ENCODE measurements around the gene P4HA1. TPM values are rescaled to one million over a fixed set of nuclear protein-coding genes. Genes with fewer than 3 reads are reported as not detected.
"Not testable (repeated sequence)": the region's sequence is repeated elsewhere in the genome, so short reads cannot be mapped to it uniquely, and the experiment has no call there.

The P4HA1 gene
- total and polyA plus RNA-seq, 3 donors from 2014 or later, result 19.0 to 28.1 (median 20.2) TPM

DNA sequence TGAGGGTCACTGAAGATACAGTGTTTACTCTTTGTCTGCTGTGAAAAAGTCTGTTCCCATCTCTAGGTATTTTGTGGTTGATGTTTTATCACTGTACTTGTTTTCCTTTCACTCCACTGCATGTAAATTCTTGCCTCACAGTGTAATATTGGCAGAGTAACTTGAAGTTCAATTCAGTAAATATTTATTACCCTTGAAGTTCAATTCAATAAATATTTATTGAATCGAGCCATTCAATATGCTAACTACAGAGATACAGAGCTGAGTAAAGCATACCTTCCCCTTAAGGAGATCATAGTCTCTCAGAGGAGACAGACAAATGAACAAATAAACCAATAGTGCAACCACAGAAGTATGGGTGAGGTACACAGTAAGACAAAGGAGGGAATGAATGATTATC, 22.8 kb upstream of the P4HA1 start:
- TF ChIP-seq POLR2A (IDR thresholded peaks at IDR 0.05), result no peak
- TF ChIP-seq, protein P1, sequence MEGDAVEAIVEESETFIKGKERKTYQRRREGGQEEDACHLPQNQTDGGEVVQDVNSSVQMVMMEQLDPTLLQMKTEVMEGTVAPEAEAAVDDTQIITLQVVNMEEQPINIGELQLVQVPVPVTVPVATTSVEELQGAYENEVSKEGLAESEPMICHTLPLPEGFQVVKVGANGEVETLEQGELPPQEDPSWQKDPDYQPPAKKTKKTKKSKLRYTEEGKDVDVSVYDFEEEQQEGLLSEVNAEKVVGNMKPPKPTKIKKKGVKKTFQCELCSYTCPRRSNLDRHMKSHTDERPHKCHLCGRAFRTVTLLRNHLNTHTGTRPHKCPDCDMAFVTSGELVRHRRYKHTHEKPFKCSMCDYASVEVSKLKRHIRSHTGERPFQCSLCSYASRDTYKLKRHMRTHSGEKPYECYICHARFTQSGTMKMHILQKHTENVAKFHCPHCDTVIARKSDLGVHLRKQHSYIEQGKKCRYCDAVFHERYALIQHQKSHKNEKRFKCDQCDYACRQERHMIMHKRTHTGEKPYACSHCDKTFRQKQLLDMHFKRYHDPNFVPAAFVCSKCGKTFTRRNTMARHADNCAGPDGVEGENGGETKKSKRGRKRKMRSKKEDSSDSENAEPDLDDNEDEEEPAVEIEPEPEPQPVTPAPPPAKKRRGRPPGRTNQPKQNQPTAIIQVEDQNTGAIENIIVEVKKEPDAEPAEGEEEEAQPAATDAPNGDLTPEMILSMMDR (IDR thresholded peaks at IDR 0.05), result no peak
- intact Hi-C loops (cut with DNase I; ENCODE audit: low total_unique reads), result no loop called here
- Histone ChIP-seq H3K9me3 (no peaks in the 10 kb centered on the region), H3K4me3 (no peak overlapping the region), H3K4me1 (no peaks in the 10 kb centered on the region), H3K27me3 (no peaks in the 10 kb centered on the region), H3K36me3 (ENCODE audit: low read depth, missing control alignments) (no peaks in the 10 kb centered on the region), H3K27ac (no peak overlapping the region)
- no peak for DNase-seq
- 91 to 100% methylated on average over 1 of the region's 1 CpG for WGBS, 2 donors

DNA sequence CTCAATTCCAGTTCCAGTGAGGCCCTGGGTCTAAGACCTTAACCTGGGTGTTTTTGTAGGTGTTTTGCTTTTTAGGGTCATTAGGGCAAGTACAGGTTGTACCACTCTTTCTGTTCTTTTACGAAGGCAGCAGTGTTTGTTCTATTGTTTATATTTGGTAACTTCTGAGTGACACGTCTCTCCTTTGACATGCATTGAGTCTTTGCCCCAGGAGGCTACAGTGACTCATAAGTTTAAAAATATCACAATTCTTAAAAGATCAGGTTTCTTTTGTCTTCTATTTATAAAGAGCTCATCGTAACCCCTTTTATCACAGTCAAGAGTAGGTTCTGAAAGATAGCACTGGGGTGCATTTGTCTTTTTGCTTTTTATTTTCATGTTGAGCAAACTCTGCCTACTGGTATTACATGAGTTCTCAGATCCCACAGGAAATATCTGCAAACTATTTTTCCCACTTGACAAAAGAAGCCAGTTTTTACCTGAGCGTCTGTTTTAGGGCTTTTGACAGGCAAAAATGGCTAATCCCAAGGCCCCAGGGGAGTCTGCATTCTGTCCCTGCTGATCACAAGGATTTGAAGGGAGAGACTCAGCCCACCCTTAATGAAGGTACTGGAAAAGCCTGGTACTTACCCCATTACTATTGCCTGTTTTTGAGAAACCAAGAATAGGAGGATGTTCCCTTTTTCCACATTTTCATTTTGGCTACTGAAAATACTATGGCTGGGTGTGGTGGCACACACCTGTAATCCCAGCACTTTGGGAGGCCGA, 21.5 kb upstream of the P4HA1 start:
- Histone ChIP-seq H3K9me3 (no peaks in the 10 kb centered on the region), H3K27me3 (no peaks in the 10 kb centered on the region), H3K4me1 (no peaks in the 10 kb centered on the region), H3K36me3 (ENCODE audit: low read depth, missing control alignments) (no peaks in the 10 kb centered on the region), H3K27ac (peak overlapping the region in 1 of 2 donors; percentile 29), H3K4me3 (no peak overlapping the region)
- WGBS, 2 donors, result 49 to 51% methylated on average over 4 to 5 of the region's 5 CpGs
- no peak for TF ChIP-seq POLR2A (IDR thresholded peaks at IDR 0.05)
- TF ChIP-seq, protein P1 (IDR thresholded peaks at IDR 0.05), result no peak
- intact Hi-C loops (cut with DNase I; ENCODE audit: low total_unique reads), result no loop called here
- no peak for DNase-seq

DNA sequence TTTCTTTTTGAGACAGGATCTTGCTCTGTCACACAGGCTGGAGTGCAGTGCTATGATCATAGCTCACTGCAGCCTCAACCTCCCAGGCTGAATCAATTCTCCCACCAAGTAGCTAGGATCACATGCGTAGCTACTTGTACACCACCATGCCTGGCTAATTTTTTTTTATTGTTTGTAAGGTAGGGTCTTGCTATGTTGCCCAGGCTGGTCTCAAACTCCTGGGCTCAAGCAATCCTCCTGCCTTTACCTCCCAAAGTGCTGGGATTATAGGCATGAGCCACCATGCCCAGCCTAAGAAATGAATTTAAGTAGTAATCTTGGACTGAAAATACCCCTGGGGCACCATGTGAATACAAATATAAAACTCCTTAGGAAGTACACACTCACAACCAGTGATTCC, 19.4 kb upstream of the P4HA1 start:
- WGBS, 2 donors, result 93 to 95% methylated on average over 1 of the region's 1 CpG
- Histone ChIP-seq H3K36me3 (ENCODE audit: low read depth, missing control alignments) (no peaks in the 10 kb centered on the region), H3K27me3 (no peaks in the 10 kb centered on the region), H3K9me3 (no peaks in the 10 kb centered on the region), H3K4me3 (no peak overlapping the region), H3K4me1 (no peaks in the 10 kb centered on the region), H3K27ac (no peak overlapping the region)
- intact Hi-C loops (cut with DNase I; ENCODE audit: low total_unique reads), result no loop called here
- no peak for DNase-seq
- TF ChIP-seq POLR2A (IDR thresholded peaks at IDR 0.05), result no peak
- TF ChIP-seq, protein P1 (IDR thresholded peaks at IDR 0.05), result no peak

DNA sequence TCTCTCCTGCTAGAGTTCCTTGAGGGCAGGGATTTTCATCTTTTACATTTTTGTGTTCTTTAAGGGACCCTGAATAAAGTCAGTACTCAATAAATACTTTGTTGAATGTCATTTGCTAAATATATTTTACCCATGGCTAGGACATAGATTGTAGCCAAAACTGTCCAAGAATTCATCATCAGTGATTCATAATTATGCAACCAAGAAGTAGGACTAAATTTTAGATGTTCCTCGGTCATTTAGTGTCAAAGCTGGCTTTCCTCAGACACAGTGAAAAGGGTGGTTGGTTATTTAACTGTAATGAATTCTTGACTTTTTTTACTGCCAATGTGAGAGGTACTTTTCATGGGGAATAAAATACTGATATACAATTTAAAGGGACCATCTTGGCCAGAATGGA, 16.9 kb upstream of the P4HA1 start:
- intact Hi-C loops (cut with DNase I; ENCODE audit: low total_unique reads), result no loop called here
- DNase-seq, result no peak
- Histone ChIP-seq H3K4me3 (no peak overlapping the region), H3K27me3 (no peaks in the 10 kb centered on the region), H3K9me3 (no peaks in the 10 kb centered on the region), H3K27ac (no peak overlapping the region), H3K4me1 (no peaks in the 10 kb centered on the region), H3K36me3 (ENCODE audit: low read depth, missing control alignments) (peaks cover 3% of the 10 kb centered on the region)
- TF ChIP-seq, protein P1 (IDR thresholded peaks at IDR 0.05), result no peak
- no peak for TF ChIP-seq POLR2A (IDR thresholded peaks at IDR 0.05)
- 81 to 85% methylated on average over 1 of the region's 1 CpG for WGBS, 2 donors

DNA sequence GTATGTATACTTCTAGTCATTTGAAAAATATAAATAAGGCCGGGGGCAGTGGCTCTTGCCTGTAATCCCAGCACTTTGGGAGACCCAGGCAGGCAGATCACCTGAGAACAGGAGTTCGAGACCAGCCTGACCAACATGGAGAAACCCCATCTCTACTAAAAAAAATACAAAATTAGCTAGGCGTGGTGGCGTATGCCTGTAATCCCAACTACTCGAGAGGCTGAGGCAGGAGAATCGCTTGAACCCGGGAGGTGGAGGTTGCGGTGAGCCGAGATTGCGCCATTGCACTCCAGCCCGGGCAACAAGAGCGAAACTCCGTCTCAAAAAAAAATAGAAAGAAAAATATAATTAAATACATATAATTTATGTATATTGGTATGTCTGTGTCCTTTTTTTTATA, 15.4 kb upstream of the P4HA1 start:
- H3K27ac ChIP-seq; H3K4me1 ChIP-seq; H3K27me3 ChIP-seq; intact Hi-C loops (cut with DNase I; ENCODE audit: low total_unique reads); H3K36me3 ChIP-seq (ENCODE audit: low read depth, missing control alignments); DNase-seq; H3K4me3 ChIP-seq; H3K9me3 ChIP-seq: not testable (repeated sequence)
- 92 to 95% methylated on average over 13 of the region's 13 CpGs for WGBS, 2 donors

All from testis (tissue), 3 donors.